IMR-90 (cell line): ENCODE data around the gene STUM. TPM values are rescaled to one million over a fixed set of nuclear protein-coding genes. Genes with fewer than 3 reads are reported as not detected.

ENCODE experiments used
- ATAC-seq: fragments of 200-7000 bp; cut with Tn5 transposase; 2 replicates; pipeline ENCODE4 v1.9.1; 2020; ENCODE audit warnings: low read depth, mild to moderate bottlenecking, moderate library complexity
- BruUV-seq: library from RNA; stranded (reverse); fragments of 400-500 nt; replicated peaks from 2 replicates; lab custom pipeline; 2021; lab: Mats Ljungman, UMichigan
- CTCF ChIA-PET: fragments of 300-600 bp; formaldehyde crosslinking; extraction: SDS; loops from one replicate; lab custom pipeline; 2021; ENCODE audit warnings: antibody characterized with exemption; lab: Yijun Ruan, JAX
- POLR2A ChIA-PET: fragments of 300-600 bp; sonication (Branson Sonifier 250); formaldehyde crosslinking; loops from one replicate; lab custom pipeline; 2022; ENCODE audit warnings: antibody characterized with exemption; ENCODE audit not compliant: unreplicated experiment; lab: Charles Lee
- DNase-seq: peaks from one replicate; pipeline ENCODE4 v3.0.0; 2013
- H2AFZ ChIP-seq: replicated peaks from 2 replicates; pipeline ENCODE3; 2013; ENCODE audit warnings: low read length, mild to moderate bottlenecking; ENCODE audit not compliant: poor library complexity
- H2AK5ac ChIP-seq: 2 replicates; pipeline ENCODE4 v1.6.1; 2013; ENCODE audit warnings: low read depth, low read length, inconsistent platforms
- H2AK9ac ChIP-seq: replicated peaks from 2 replicates; pipeline ENCODE3; 2013; ENCODE audit warnings: mild to moderate bottlenecking, low read depth, low read length, moderate library complexity; ENCODE audit not compliant: poor library complexity
- H2BK120ac ChIP-seq: 2 replicates; pipeline ENCODE4 v1.6.1; 2013; ENCODE audit warnings: low read depth, low read length, inconsistent platforms
- H2BK15ac ChIP-seq: 3 replicates; pipeline ENCODE4 v1.6.1; 2013; ENCODE audit warnings: low read depth, low read length, inconsistent platforms
- H2BK20ac ChIP-seq: 2 replicates; pipeline ENCODE4 v1.6.1; 2013; ENCODE audit warnings: low read depth, mild to moderate bottlenecking, inconsistent platforms, low read length, moderate library complexity
- H2BK5ac ChIP-seq: 2 replicates; pipeline ENCODE4 v1.6.1; 2013; ENCODE audit warnings: mild to moderate bottlenecking, low read depth, low read length, inconsistent platforms; ENCODE audit not compliant: poor library complexity, severe bottlenecking
- H3K14ac ChIP-seq: replicated peaks from 2 replicates; pipeline ENCODE4 v1.6.1; 2013; ENCODE audit warnings: low read depth, low read length, inconsistent platforms
- H3K18ac ChIP-seq: 2 replicates; pipeline ENCODE4 v1.6.1; 2013; ENCODE audit warnings: low read depth, low read length, control low read depth
- H3K23ac ChIP-seq: 2 replicates; pipeline ENCODE4 v1.6.1; 2013; ENCODE audit warnings: low read depth, low read length, inconsistent platforms
- H3K27ac ChIP-seq: 2 replicates; pipeline ENCODE4 v1.5.1; 2013; ENCODE audit warnings: mild to moderate bottlenecking, control low read depth, low read length; ENCODE audit not compliant: insufficient read depth
- H3K27me3 ChIP-seq: 2 replicates; pipeline ENCODE4 v1.6.1; 2013; ENCODE audit warnings: low read length; ENCODE audit not compliant: control insufficient read depth, insufficient read depth
- H3K36me3 ChIP-seq: 2 replicates; pipeline ENCODE4 v1.6.1; 2013; ENCODE audit warnings: low read length, mixed read lengths; ENCODE audit not compliant: control insufficient read depth, insufficient read depth
- H3K4ac ChIP-seq: 2 replicates; pipeline ENCODE4 v1.6.1; 2013; ENCODE audit warnings: low read depth, low read length, inconsistent platforms
- H3K4me1 ChIP-seq: 2 replicates; pipeline ENCODE4 v1.6.1; 2013; ENCODE audit warnings: low read length, mixed read lengths; ENCODE audit not compliant: control insufficient read depth, insufficient read depth
- H3K4me2 ChIP-seq: 2 replicates; pipeline ENCODE4 v1.6.1; 2013; ENCODE audit warnings: low read depth, mild to moderate bottlenecking, control low read depth, low read length, moderate library complexity
- H3K4me3 ChIP-seq: 2 replicates; pipeline ENCODE4 v1.5.1; 2013; ENCODE audit warnings: low read depth, mild to moderate bottlenecking, control low read depth, low read length, moderate library complexity; ENCODE audit not compliant: insufficient read depth
- H3K56ac ChIP-seq: 2 replicates; pipeline ENCODE4 v1.6.1; 2013; ENCODE audit warnings: low read length, inconsistent platforms; ENCODE audit not compliant: insufficient read depth; ENCODE audit errors: extremely low read depth
- H3K79me1 ChIP-seq, 2 experiments: 2 replicates each; pipeline ENCODE4 v1.6.1; 2013; ENCODE audit warnings: low read length in 2 of 2, inconsistent platforms in 1 of 2, low read depth in 1 of 2
- H3K9ac ChIP-seq: 2 replicates; pipeline ENCODE4 v1.6.1; 2013; ENCODE audit warnings: low read depth, low read length, control low read depth
- H3K9me1 ChIP-seq: 2 replicates; pipeline ENCODE4 v1.6.1; 2013; ENCODE audit warnings: low read length, inconsistent platforms; ENCODE audit not compliant: insufficient read depth
- H3K9me3 ChIP-seq: 2 replicates; pipeline ENCODE4 v1.6.1; 2013; ENCODE audit warnings: low read length; ENCODE audit not compliant: control insufficient read depth, insufficient read depth
- H4K20me1 ChIP-seq: 2 replicates; pipeline ENCODE4 v1.6.1; 2013; ENCODE audit warnings: low read length, inconsistent platforms; ENCODE audit not compliant: insufficient read depth
- H4K5ac ChIP-seq: 2 replicates; pipeline ENCODE4 v1.6.1; 2013; ENCODE audit warnings: mild to moderate bottlenecking, low read depth, low read length, control low read depth
- H4K8ac ChIP-seq, 2 experiments: 2 replicates each; pipeline ENCODE4 v1.6.1; 2013; ENCODE audit warnings: low read depth in 2 of 2, low read length in 2 of 2, control low read depth in 1 of 2, inconsistent platforms in 1 of 2
- H4K91ac ChIP-seq: 2 replicates; pipeline ENCODE4 v1.6.1; 2013; ENCODE audit warnings: low read depth, low read length, inconsistent platforms; ENCODE audit not compliant: insufficient read depth
- BHLHE40 ChIP-seq: fragments of 150-350 bp; IDR thresholded peaks from 2 replicates; pipeline ENCODE4 v1.6.1; 2016; ENCODE audit warnings: mild to moderate bottlenecking, low read depth, low read length
- CEBPB ChIP-seq: IDR thresholded peaks from 2 replicates; pipeline ENCODE4 v1.6.1; 2012; ENCODE audit warnings: low read depth, low read length, improper control_type of control experiment
- CHD1 ChIP-seq: IDR thresholded peaks from 2 replicates; pipeline ENCODE4 v1.6.1; 2012; ENCODE audit warnings: low read depth, low read length, improper control_type of control experiment
- ELK1 ChIP-seq: fragments of 150-350 bp; IDR thresholded peaks from 2 replicates; pipeline ENCODE4 v1.6.1; 2016; ENCODE audit warnings: low read depth, mild to moderate bottlenecking, low read length, moderate library complexity, borderline replicate concordance
- FOS ChIP-seq: fragments of 150-350 bp; IDR thresholded peaks from 2 replicates; pipeline ENCODE4 v1.6.1; 2016; ENCODE audit warnings: low read depth, low read length
- MAFK ChIP-seq: IDR thresholded peaks from 2 replicates; pipeline ENCODE4 v1.6.1; 2012; ENCODE audit warnings: low read depth, low read length, improper control_type of control experiment
- MAZ ChIP-seq: IDR thresholded peaks from 2 replicates; pipeline ENCODE4 v1.6.1; 2012; ENCODE audit warnings: low read depth, mild to moderate bottlenecking, low read length, improper control_type of control experiment, moderate library complexity, borderline replicate concordance
- MXI1 ChIP-seq: IDR thresholded peaks from 2 replicates; pipeline ENCODE4 v1.6.1; 2012; ENCODE audit warnings: low read depth, mild to moderate bottlenecking, low read length, moderate library complexity, borderline replicate concordance
- NFE2L2 ChIP-seq: fragments of 150-350 bp; IDR thresholded peaks from 2 replicates; pipeline ENCODE4 v1.6.1; 2016; ENCODE audit warnings: low read depth, mild to moderate bottlenecking, low read length
- POLR2A ChIP-seq: IDR thresholded peaks from 2 replicates; pipeline ENCODE4 v1.6.1; 2012; ENCODE audit warnings: mild to moderate bottlenecking, low read depth, low read length
- RAD21 ChIP-seq: IDR thresholded peaks from 2 replicates; pipeline ENCODE4 v1.6.1; 2012; ENCODE audit warnings: low read length, improper control_type of control experiment
- RCOR1 ChIP-seq: IDR thresholded peaks from 2 replicates; pipeline ENCODE4 v1.6.1; 2012; ENCODE audit warnings: mild to moderate bottlenecking, low read length, improper control_type of control experiment; ENCODE audit not compliant: insufficient replicate concordance
- RFX5 ChIP-seq: IDR thresholded peaks from 2 replicates; pipeline ENCODE4 v1.8.0; 2012; ENCODE audit warnings: low read depth, mild to moderate bottlenecking, low read length, moderate library complexity
- SMC3 ChIP-seq: fragments of 150-350 bp; IDR thresholded peaks from 2 replicates; pipeline ENCODE4 v1.6.1; 2016; ENCODE audit warnings: low read depth, mild to moderate bottlenecking, antibody characterized with exemption, low read length, moderate library complexity
- USF2 ChIP-seq: fragments of 150-350 bp; IDR thresholded peaks from 2 replicates; pipeline ENCODE4 v1.6.1; 2017; ENCODE audit warnings: mild to moderate bottlenecking, antibody characterized with exemption, low read length, low read depth
- WGBS, 2 experiments: methylation state at CpG; one replicate each; pipeline versions ENCODE4 v1.1.5 to v1.1.7; 2013; ENCODE audit warnings: missing lambda C conversion rate in 2 of 2; ENCODE audit not compliant: insufficient read length in 1 of 2; ENCODE audit errors: extremely low coverage in 2 of 2; 5-methylcytosine and 5-hydroxymethylcytosine counted together
- dilution Hi-C: fragments of 300-500 bp; cut with HindIII; formaldehyde crosslinking; loops from one replicate; pipeline ENCODE4 v1.14.3; 2018; ENCODE audit warnings: low sequenced_read_pairs; ENCODE audit not compliant: unreplicated experiment
- in situ Hi-C: fragments of 300-500 bp; cut with MboI; formaldehyde crosslinking; loops from 3 replicates; pipeline ENCODE4 v1.14.3; 2019; ENCODE audit warnings: low sequenced_read_pairs, inconsistent platforms, mixed read lengths
- intact Hi-C: fragments of 100-400 bp; cut with micrococcal nuclease; formaldehyde crosslinking; loops from 2 replicates; pipeline ENCODE4 v1.10.0; 2022
- polyA plus RNA-seq, 3 experiments: library from polyadenylated mRNA; depleted of rRNA; stranded (reverse); fragments of >200 nt; gene quantifications; 2 replicates each; pipeline ENCODE4 v1.2.3, GENCODE V29; 2012; ENCODE audit warnings: low replicate concordance in 1 of 3
- total RNA-seq: library from RNA; depleted of rRNA; stranded (reverse); fragments of >200 nt; gene quantifications from 2 replicates; pipeline ENCODE4 v1.2.3, GENCODE V29; 2012
- TF ChIP-seq, protein P1 (sequence below): conservative IDR thresholded peaks from 2 replicates; pipeline ENCODE4 v1.5.1; 2012; ENCODE audit warnings: mild to moderate bottlenecking, low read depth, low read length, improper control_type of control experiment

Gene STUM
- total and polyA plus RNA-seq, 2 of the 4 experiments (the other 2 are of a cell fraction), result not detected

DNA sequence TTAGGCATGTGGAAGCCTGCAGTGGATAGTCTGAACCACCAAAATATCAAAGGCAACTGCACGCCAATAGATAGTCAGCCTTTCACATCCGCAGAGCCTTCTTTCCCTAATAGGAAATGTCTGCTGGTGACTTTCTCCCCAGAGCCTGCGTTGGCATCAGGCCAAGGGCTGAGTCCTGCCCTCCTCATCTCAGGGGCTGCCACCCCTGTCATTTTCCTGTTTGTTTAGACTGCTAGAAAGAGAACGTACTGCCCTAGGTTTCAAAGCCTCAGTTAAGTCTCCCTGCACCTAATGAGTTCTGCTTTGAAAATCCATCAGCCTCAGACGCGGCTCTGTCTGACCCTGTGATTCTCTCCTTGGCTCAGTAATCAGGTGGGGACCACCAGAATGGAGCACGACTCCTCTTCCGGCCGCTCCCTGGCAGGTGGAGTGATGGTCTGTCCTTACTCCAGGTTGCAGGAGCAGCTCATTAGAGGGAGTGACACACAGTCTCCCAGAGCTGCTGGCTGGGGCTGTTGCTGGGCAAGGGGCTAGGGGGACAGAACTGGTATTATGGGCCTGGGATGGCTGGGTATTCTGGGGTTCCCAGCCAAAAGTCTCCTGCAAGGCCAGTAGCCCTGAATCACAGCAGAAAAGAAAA, 27.3 kb downstream of the STUM start:
- POLR2A ChIA-PET, result interaction anchor here (0.5 kb wide), 1 partner anchor 163 kb away, joined by 3 read pairs; the partner anchor contains the start of gene ITPKB
- H3K56ac ChIP-seq, result no peak overlapping the region
- H3K18ac ChIP-seq, result no peak overlapping the region
- no peaks in the 10 kb centered on the region for H4K20me1 ChIP-seq
- no peak overlapping the region for H2BK120ac ChIP-seq
- TF ChIP-seq BHLHE40 (no peak), ELK1 (no peak), MAFK (no peak), MXI1 (no peak), NFE2L2 (no peak), FOS (no peak), MAZ (no peak), SMC3 (no peak), RFX5 (no peak), RAD21 (no peak), CHD1 (no peak), RCOR1 (no peak), USF2 (no peak), CEBPB (no peak), POLR2A (no peak)
- TF ChIP-seq, protein P1, sequence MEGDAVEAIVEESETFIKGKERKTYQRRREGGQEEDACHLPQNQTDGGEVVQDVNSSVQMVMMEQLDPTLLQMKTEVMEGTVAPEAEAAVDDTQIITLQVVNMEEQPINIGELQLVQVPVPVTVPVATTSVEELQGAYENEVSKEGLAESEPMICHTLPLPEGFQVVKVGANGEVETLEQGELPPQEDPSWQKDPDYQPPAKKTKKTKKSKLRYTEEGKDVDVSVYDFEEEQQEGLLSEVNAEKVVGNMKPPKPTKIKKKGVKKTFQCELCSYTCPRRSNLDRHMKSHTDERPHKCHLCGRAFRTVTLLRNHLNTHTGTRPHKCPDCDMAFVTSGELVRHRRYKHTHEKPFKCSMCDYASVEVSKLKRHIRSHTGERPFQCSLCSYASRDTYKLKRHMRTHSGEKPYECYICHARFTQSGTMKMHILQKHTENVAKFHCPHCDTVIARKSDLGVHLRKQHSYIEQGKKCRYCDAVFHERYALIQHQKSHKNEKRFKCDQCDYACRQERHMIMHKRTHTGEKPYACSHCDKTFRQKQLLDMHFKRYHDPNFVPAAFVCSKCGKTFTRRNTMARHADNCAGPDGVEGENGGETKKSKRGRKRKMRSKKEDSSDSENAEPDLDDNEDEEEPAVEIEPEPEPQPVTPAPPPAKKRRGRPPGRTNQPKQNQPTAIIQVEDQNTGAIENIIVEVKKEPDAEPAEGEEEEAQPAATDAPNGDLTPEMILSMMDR, result no peak
- DNase-seq (no peak), ATAC-seq (no peak)
- no peak overlapping the region for H2BK15ac ChIP-seq
- H4K91ac ChIP-seq, result no peak overlapping the region
- no peak overlapping the region for H2AK9ac ChIP-seq
- H2AK5ac ChIP-seq, result no peak overlapping the region
- no peaks in the 10 kb centered on the region for H3K9me1 ChIP-seq
- dilution Hi-C loops (no loop called here), in situ Hi-C loops (no loop called here), intact Hi-C loops (no loop called here)
- no peak overlapping the region for H2BK5ac ChIP-seq
- peaks cover 11% of the 10 kb centered on the region for H3K27me3 ChIP-seq
- H3K9ac ChIP-seq, result no peak overlapping the region
- H3K27ac ChIP-seq, result no peak overlapping the region
- no peaks in the 10 kb centered on the region for H3K79me1 ChIP-seq
- H3K14ac ChIP-seq, result no peak overlapping the region
- H3K4me2 ChIP-seq, result no peak overlapping the region
- no peak overlapping the region for H3K4me3 ChIP-seq
- no peak overlapping the region for H4K5ac ChIP-seq
- no peak overlapping the region for H4K8ac ChIP-seq
- no peaks in the 10 kb centered on the region for H3K4me1 ChIP-seq
- no peaks in the 10 kb centered on the region for H3K36me3 ChIP-seq
- H3K9me3 ChIP-seq, result no peaks in the 10 kb centered on the region; the same call in 1 of the 2 replicates
- CTCF ChIA-PET, result no interaction called here
- BruUV-seq, result no TSS peak
- no peak overlapping the region for H2BK20ac ChIP-seq
- H3K4ac ChIP-seq, result no peak overlapping the region
- 20% methylated on average over 3 of the region's 9 CpGs; no CpG with 5 or more reads in 1 of the 2 experiments for WGBS, 2 experiments
- no peak overlapping the region for H2AFZ ChIP-seq
- H3K23ac ChIP-seq, result no peak overlapping the region
